Liver (tissue), 9 donors: Measurements from ENCODE around the gene RNF34. TPM values are rescaled to one million over a fixed set of nuclear protein-coding genes. Genes with fewer than 3 reads are reported as not detected.

Source experiments
- DNase-seq: peaks from one replicate; pipeline ENCODE4 v3.0.0-alpha.2; 2017; ENCODE audit warnings: low spot score
- H3K27ac ChIP-seq, 2 donors: one replicate each; pipeline ENCODE4 v1.7.0; 2013; ENCODE audit warnings: inconsistent platforms in 2 of 2, low read length in 2 of 2, control low read depth in 1 of 2, low read depth in 1 of 2, mild to moderate bottlenecking in 1 of 2
- H3K27me3 ChIP-seq, 4 donors: one replicate each; pipeline versions ENCODE4 v1.6.1 to v1.7.0; 2013; ENCODE audit warnings: low read length in 3 of 4, inconsistent platforms in 1 of 4, mild to moderate bottlenecking in 1 of 4, moderate library complexity in 1 of 4; ENCODE audit not compliant: control insufficient read depth in 4 of 4, insufficient read depth in 4 of 4
- H3K36me3 ChIP-seq, 4 donors: one replicate each; pipeline versions ENCODE4 v1.6.1 to v1.7.0; 2013; ENCODE audit warnings: low read length in 3 of 4, mild to moderate bottlenecking in 3 of 4, low read depth in 1 of 4, moderate library complexity in 1 of 4; ENCODE audit not compliant: control insufficient read depth in 4 of 4, insufficient read depth in 3 of 4
- H3K4me1 ChIP-seq, 4 donors: one replicate each; pipeline versions ENCODE4 v1.6.1 to v1.7.0; 2013; ENCODE audit warnings: low read length in 3 of 4, mild to moderate bottlenecking in 3 of 4, moderate library complexity in 1 of 4; ENCODE audit not compliant: control insufficient read depth in 4 of 4, insufficient read depth in 4 of 4
- H3K4me3 ChIP-seq, 3 donors: one replicate each; pipeline versions ENCODE4 v1.6.1 to v1.7.0; 2013; ENCODE audit warnings: low read length in 3 of 3, control low read depth in 1 of 3, low read depth in 1 of 3, mild to moderate bottlenecking in 1 of 3
- H3K9ac ChIP-seq, 2 donors: one replicate each; pipeline ENCODE4 v1.7.0; 2013; ENCODE audit warnings: low read length in 2 of 2, mild to moderate bottlenecking in 2 of 2, moderate library complexity in 2 of 2, control low read depth in 1 of 2, low read depth in 1 of 2
- H3K9me3 ChIP-seq, 4 donors: one replicate each; pipeline versions ENCODE4 v1.6.1 to v1.7.0; 2013; ENCODE audit warnings: low read length in 3 of 4; ENCODE audit not compliant: control insufficient read depth in 4 of 4
- ATF3 ChIP-seq: IDR thresholded peaks from 2 replicates; pipeline ENCODE4 v1.6.1; 2016; ENCODE audit warnings: antibody characterized with exemption
- EGR1 ChIP-seq, 2 donors: IDR thresholded peaks; 2 replicates each; pipeline ENCODE4 v1.6.1; 2016 to 2018; ENCODE audit warnings: antibody characterized with exemption in 2 of 2, low read depth in 2 of 2
- FOXA1 ChIP-seq: IDR thresholded peaks from 2 replicates; pipeline ENCODE4 v1.6.1; 2016; ENCODE audit warnings: antibody characterized with exemption
- GABPA ChIP-seq, 2 donors: IDR thresholded peaks in 1 of 2; conservative IDR thresholded peaks in 1 of 2; 2 replicates each; pipeline ENCODE4 v1.6.1; 2016; ENCODE audit warnings: antibody characterized with exemption in 2 of 2, mild to moderate bottlenecking in 1 of 2, moderate library complexity in 1 of 2
- HNF4A ChIP-seq, 2 donors: conservative IDR thresholded peaks; 2 replicates each; pipeline ENCODE4 v1.6.1; 2016; ENCODE audit warnings: antibody characterized with exemption in 2 of 2, mild to moderate bottlenecking in 2 of 2
- HNF4G ChIP-seq: IDR thresholded peaks from 2 replicates; pipeline ENCODE4 v1.6.1; 2016; ENCODE audit warnings: antibody characterized with exemption
- MAX ChIP-seq: IDR thresholded peaks from 2 replicates; pipeline ENCODE4 v1.6.1; 2016; ENCODE audit warnings: antibody characterized with exemption
- NR2F2 ChIP-seq: IDR thresholded peaks from 2 replicates; pipeline ENCODE4 v1.6.1; 2016; ENCODE audit warnings: antibody characterized with exemption
- RAD21 ChIP-seq, 2 donors: IDR thresholded peaks; 2 replicates each; pipeline ENCODE4 v1.6.1; 2016; ENCODE audit warnings: antibody characterized with exemption in 2 of 2, mild to moderate bottlenecking in 2 of 2
- REST ChIP-seq: IDR thresholded peaks from 2 replicates; pipeline ENCODE4 v1.6.1; 2016; ENCODE audit warnings: antibody characterized with exemption, mild to moderate bottlenecking
- TAF1 ChIP-seq: conservative IDR thresholded peaks from 2 replicates; pipeline ENCODE4 v1.6.1; 2016; ENCODE audit warnings: antibody characterized with exemption, mild to moderate bottlenecking
- YY1 ChIP-seq: IDR thresholded peaks from 2 replicates; pipeline ENCODE4 v1.6.1; 2016; ENCODE audit warnings: antibody characterized with exemption, mild to moderate bottlenecking
- ZBTB33 ChIP-seq: IDR thresholded peaks from 2 replicates; pipeline ENCODE4 v1.6.1; 2016; ENCODE audit warnings: antibody characterized with exemption
- WGBS: extraction: QIAGEN DNeasy Blood & Tissue Kit; methylation state at CpG from one replicate; pipeline ENCODE4 v1.1.7; 2013; 5-methylcytosine and 5-hydroxymethylcytosine counted together
- polyA plus RNA-seq, 2 donors: library from polyadenylated mRNA; stranded (reverse) in 1 of 2; unstranded in 1 of 2; fragments of 200-250 nt in 1 of 2; fragments of >200 nt in 1 of 2; fragmentation: Nextera tagmentation in 1 of 2; extraction: Ambion mirVana in 1 of 2; gene quantifications; one replicate each; pipeline versions ENCODE4 v1.2.1 to v1.2.3, GENCODE V29; 2013 to 2015
- total RNA-seq, 2 donors: library from RNA; depleted of rRNA; stranded (reverse); fragments of >200 nt; gene quantifications; one replicate each; pipeline ENCODE4 v1.2.3, GENCODE V29; 2014
- donor health status: healthy.
- donor health status: healthy.
- donor health status: healthy.
- donor health status: healthy.
- donor health status: healthy.

The RNF34 gene
- total and polyA plus RNA-seq, 4 donors = 9.5 to 27.7 (median 17.9) TPM

GRCh38 chr12:121427556-121428050 lies 27.7 kb downstream of the RNF34 start:
- TF ChIP-seq GABPA (IDR thresholded peaks at IDR 0.05 in 1 of 2, conservative IDR thresholded peaks at IDR 0.05 in 1 of 2) (no peak), REST (no peak), ATF3 (no peak), MAX (no peak), HNF4G (no peak), RAD21 (IDR thresholded peaks at IDR 0.05) (no peak), YY1 (no peak), EGR1 (IDR thresholded peaks at IDR 0.05; ENCODE audit: low read depth in 2 of 2) (no peak), NR2F2 (no peak), HNF4A (conservative IDR thresholded peaks at IDR 0.05) (no peak), FOXA1 (no peak)
- H3K9ac ChIP-seq = no peak overlapping the region
- no peak overlapping the region for H3K27ac ChIP-seq
- H3K4me3 ChIP-seq = no peak overlapping the region
- H3K36me3 ChIP-seq = peaks cover 7 to 67% (median 58%) of the 10 kb centered on the region in 4 donors
- H3K27me3 ChIP-seq = no peaks in the 10 kb centered on the region
- no peak for DNase-seq
- WGBS = 81% methylated on average over 2 of the region's 2 CpGs
- H3K4me1 ChIP-seq = no peaks in the 10 kb centered on the region
- no peaks in the 10 kb centered on the region for H3K9me3 ChIP-seq

- no peak overlapping the region for H3K27ac ChIP-seq
- 96% methylated on average over 6 of the region's 6 CpGs for WGBS
- TF ChIP-seq TAF1 = no peak
Observed at GRCh38 chr12:121428883-121429282, 29.0 kb downstream of the RNF34 start.

GRCh38 chr12:121430833-121431415 lies 31.0 kb downstream of the RNF34 start:
- Histone ChIP-seq H3K9me3 (no peaks in the 10 kb centered on the region), H3K36me3 (peaks cover 13 to 59% (median 51%) of the 10 kb centered on the region in 4 donors), H3K4me1 (no peaks in the 10 kb centered on the region), H3K9ac (no peak overlapping the region), H3K4me3 (no peak overlapping the region), H3K27ac (no peak overlapping the region), H3K27me3 (no peaks in the 10 kb centered on the region)
- 90% methylated on average over 6 of the region's 6 CpGs for WGBS
- TF ChIP-seq ZBTB33 (no peak), FOXA1 (no peak), REST (no peak), ATF3 (no peak), HNF4G (no peak), GABPA (IDR thresholded peaks at IDR 0.05 in 1 of 2, conservative IDR thresholded peaks at IDR 0.05 in 1 of 2) (no peak), EGR1 (IDR thresholded peaks at IDR 0.05; ENCODE audit: low read depth in 2 of 2) (no peak), NR2F2 (no peak)
- no peak for DNase-seq

More at GRCh38 chr12:121428883-121429282, 29.0 kb downstream of the RNF34 start:
- no peaks in the 10 kb centered on the region for H3K4me1 ChIP-seq
- H3K9me3 ChIP-seq = no peaks in the 10 kb centered on the region
- DNase-seq = no peak
- no peak overlapping the region for H3K9ac ChIP-seq
- H3K4me3 ChIP-seq = no peak overlapping the region
- peaks cover 8 to 66% (median 54%) of the 10 kb centered on the region in 4 donors for H3K36me3 ChIP-seq
- H3K27me3 ChIP-seq = no peaks in the 10 kb centered on the region
